ENCODE data around the gene ENPEP.
"Not testable (repeated sequence)": the region's sequence is repeated elsewhere in the genome, so short reads cannot be mapped to it uniquely, and the experiment has no call there.

DNA sequence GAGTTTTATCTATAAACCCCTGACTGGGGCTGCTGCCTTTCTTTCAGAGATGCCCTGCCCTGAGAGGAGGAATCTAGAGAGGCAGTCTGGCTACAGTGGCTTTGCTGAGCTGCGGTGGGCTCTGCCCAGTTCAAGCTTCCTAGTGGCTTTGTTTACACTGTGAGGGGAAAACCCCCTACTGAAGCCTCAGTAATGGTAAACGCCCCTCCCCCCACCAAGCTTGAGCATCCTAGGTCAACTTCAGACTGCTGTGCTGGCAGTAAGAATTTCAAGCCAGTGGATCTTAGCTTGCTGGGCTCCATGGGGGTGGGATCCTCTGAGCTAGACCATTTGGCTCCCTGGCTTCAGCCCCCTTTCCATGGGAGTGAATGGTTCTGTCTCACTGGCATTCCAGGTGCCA lies 44.1 kb upstream of the ENPEP start:
- TF ChIP-seq RFXAP (CRISPR knock-in tag; IDR thresholded peaks at IDR 0.05; ENCODE audit: borderline replicate concordance); ZFX (CRISPR knock-in tag; IDR thresholded peaks at IDR 0.05; ENCODE audit: low read depth); TFDP2 (CRISPR knock-in tag; IDR thresholded peaks at IDR 0.05); ZFP36L1 (CRISPR knock-in tag; IDR thresholded peaks at IDR 0.05); MAZ (IDR thresholded peaks at IDR 0.05; ENCODE audit: borderline replicate concordance, low read depth, low read length); MAZ (CRISPR knock-in tag; IDR thresholded peaks at IDR 0.05; ENCODE audit: low read depth); SNAI1 (CRISPR knock-in tag; IDR thresholded peaks at IDR 0.05; ENCODE audit: borderline replicate concordance); ZXDC (CRISPR knock-in tag; IDR thresholded peaks at IDR 0.05); TAF1 (CRISPR knock-in tag; IDR thresholded peaks at IDR 0.05); ZNF296 (CRISPR knock-in tag; conservative IDR thresholded peaks at IDR 0.05); SMAD3 (CRISPR knock-in tag; IDR thresholded peaks at IDR 0.05); SMAD1 (CRISPR knock-in tag; IDR thresholded peaks at IDR 0.05; ENCODE audit: borderline replicate concordance, low read depth); REPIN1 (CRISPR knock-in tag; IDR thresholded peaks at IDR 0.05; ENCODE audit: borderline replicate concordance, low read depth); ZNF549 (CRISPR knock-in tag; IDR thresholded peaks at IDR 0.05): not testable (repeated sequence)
- TF ChIP-seq, protein P1, sequence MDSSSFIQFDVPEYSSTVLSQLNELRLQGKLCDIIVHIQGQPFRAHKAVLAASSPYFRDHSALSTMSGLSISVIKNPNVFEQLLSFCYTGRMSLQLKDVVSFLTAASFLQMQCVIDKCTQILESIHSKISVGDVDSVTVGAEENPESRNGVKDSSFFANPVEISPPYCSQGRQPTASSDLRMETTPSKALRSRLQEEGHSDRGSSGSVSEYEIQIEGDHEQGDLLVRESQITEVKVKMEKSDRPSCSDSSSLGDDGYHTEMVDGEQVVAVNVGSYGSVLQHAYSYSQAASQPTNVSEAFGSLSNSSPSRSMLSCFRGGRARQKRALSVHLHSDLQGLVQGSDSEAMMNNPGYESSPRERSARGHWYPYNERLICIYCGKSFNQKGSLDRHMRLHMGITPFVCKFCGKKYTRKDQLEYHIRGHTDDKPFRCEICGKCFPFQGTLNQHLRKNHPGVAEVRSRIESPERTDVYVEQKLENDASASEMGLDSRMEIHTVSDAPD (CRISPR knock-in tag; IDR thresholded peaks at IDR 0.05) = not testable (repeated sequence)

Measured in HepG2 (cell line).